Effector memory CD8-positive, alpha-beta T cell (primary cell): Measurements from ENCODE around the gene TMEM150A.

ENCODE experiments used
- ATAC-seq: fragments of 150-1000 bp; cut with Tn5 transposase; replicated peaks from 2 replicates; pipeline ENCODE4 v1.10.0; 2021; ENCODE audit warnings: mild to moderate bottlenecking, moderate library complexity
- DNase-seq, 3 experiments: peaks; one replicate each; pipeline ENCODE4 v3.0.0; 2021
- H3K27ac Mint-ChIP-seq, 2 donors: one replicate each; pipeline ENCODE4 v1.8.0; 2022; ENCODE audit warnings: mild to moderate bottlenecking in 2 of 2, mixed read lengths in 2 of 2, moderate library complexity in 2 of 2
- H3K27me3 Mint-ChIP-seq, 2 donors: one replicate each; pipeline ENCODE4 v1.8.0; 2022; ENCODE audit warnings: mixed read lengths in 2 of 2
- H3K36me3 Mint-ChIP-seq: one replicate; pipeline ENCODE4 v1.8.0; 2022; ENCODE audit warnings: mild to moderate bottlenecking, moderate library complexity, mixed read lengths; ENCODE audit not compliant: insufficient read depth
- H3K4me1 Mint-ChIP-seq, 2 donors: one replicate each; pipeline ENCODE4 v1.8.0; 2022; ENCODE audit warnings: low read depth in 2 of 2, mixed read lengths in 2 of 2
- H3K4me3 Mint-ChIP-seq, 2 donors: one replicate each; pipeline ENCODE4 v1.8.0; 2022; ENCODE audit warnings: mild to moderate bottlenecking in 2 of 2, mixed read lengths in 2 of 2, moderate library complexity in 2 of 2
- H3K9me3 Mint-ChIP-seq, 2 donors: one replicate each; pipeline ENCODE4 v1.8.0; 2022; ENCODE audit warnings: mixed read lengths in 2 of 2
- total RNA-seq, 9 experiments: gene quantifications; one replicate each; lab custom pipeline; 2026; lab: John Stamatoyannopoulos, UW

Gene TMEM150A
- 7.4 to 17.6 (median 12.0) reads per million in 9 experiments for total RNA-seq

- H3K4me1 Mint-ChIP-seq: peaks cover 16 to 31% of the 10 kb centered on the region in 2 donors
- peak within 1 kb of the TSS; percentile 91 to 93 for H3K4me3 Mint-ChIP-seq
- H3K27me3 Mint-ChIP-seq: no peaks in the 10 kb centered on the region
- H3K36me3 Mint-ChIP-seq: peaks cover 14% of the 10 kb centered on the region
- H3K27ac Mint-ChIP-seq: peak within 1 kb of the TSS; percentile 83 to 91
- ATAC-seq (peak; percentile 96), DNase-seq (peak; percentile 78 to 86 (median 83))
- no peaks in the 10 kb centered on the region for H3K9me3 Mint-ChIP-seq
Measured at GRCh38 chr2:85602476-85603234, at the start of gene TMEM150A. TMEM150A (minus strand) TSS chr2:85602698; CDS start chr2:85601948, 750 bp downstream.

- Mint-ChIP-seq H3K27me3 (no peaks in the 10 kb centered on the region), H3K4me3 (no peak overlapping the region), H3K9me3 (no peaks in the 10 kb centered on the region), H3K4me1 (no peaks in the 10 kb centered on the region), H3K27ac (no peak overlapping the region), H3K36me3 (peaks cover 80% of the 10 kb centered on the region)
- ATAC-seq (no peak), DNase-seq (no peak)
Measured at GRCh38 chr2:85652056-85652455, 49.6 kb upstream of the TMEM150A start.

- DNase-seq (no peak), ATAC-seq (no peak)
- H3K27me3 Mint-ChIP-seq: no peaks in the 10 kb centered on the region
- H3K4me1 Mint-ChIP-seq: no peaks in the 10 kb centered on the region
- H3K27ac Mint-ChIP-seq: no peak overlapping the region
- no peak overlapping the region for H3K4me3 Mint-ChIP-seq
- no peaks in the 10 kb centered on the region for H3K9me3 Mint-ChIP-seq
- peaks cover 86% of the 10 kb centered on the region for H3K36me3 Mint-ChIP-seq
Measured at GRCh38 chr2:85651097-85651496, 48.6 kb upstream of the TMEM150A start.

GRCh38 chr2:85650456-85650855 is 48.0 kb upstream of the TMEM150A start:
- Mint-ChIP-seq H3K27me3 (no peaks in the 10 kb centered on the region), H3K36me3 (peaks cover 91% of the 10 kb centered on the region), H3K27ac (no peak overlapping the region), H3K9me3 (no peaks in the 10 kb centered on the region), H3K4me3 (no peak overlapping the region), H3K4me1 (no peaks in the 10 kb centered on the region)
- DNase-seq (no peak), ATAC-seq (no peak)

- H3K36me3 Mint-ChIP-seq: peaks cover 92% of the 10 kb centered on the region
- DNase-seq (no peak), ATAC-seq (no peak)
- no peaks in the 10 kb centered on the region for H3K4me1 Mint-ChIP-seq
- H3K27ac Mint-ChIP-seq: peak overlapping the region in 1 of 2 donors; percentile 27
- H3K27me3 Mint-ChIP-seq: no peaks in the 10 kb centered on the region
- no peak overlapping the region for H3K4me3 Mint-ChIP-seq
- H3K9me3 Mint-ChIP-seq: no peaks in the 10 kb centered on the region
Measured at GRCh38 chr2:85649201-85650190, 47.0 kb upstream of the TMEM150A start.

- no peak for DNase-seq
- Mint-ChIP-seq H3K9me3 (no peaks in the 10 kb centered on the region), H3K4me3 (no peak overlapping the region), H3K4me1 (no peaks in the 10 kb centered on the region), H3K27me3 (no peaks in the 10 kb centered on the region), H3K27ac (no peak overlapping the region), H3K36me3 (peaks cover 93% of the 10 kb centered on the region)
- peak; percentile 21 for ATAC-seq
Measured at GRCh38 chr2:85648619-85649018, 46.1 kb upstream of the TMEM150A start.

GRCh38 chr2:85647823-85648526 is 45.5 kb upstream of the TMEM150A start:
- no peak overlapping the region for H3K27ac Mint-ChIP-seq
- peaks cover 94% of the 10 kb centered on the region for H3K36me3 Mint-ChIP-seq
- no peak for DNase-seq
- H3K4me3 Mint-ChIP-seq: no peak overlapping the region
- H3K27me3 Mint-ChIP-seq: no peaks in the 10 kb centered on the region
- no peak for ATAC-seq
- no peaks in the 10 kb centered on the region for H3K4me1 Mint-ChIP-seq
- no peaks in the 10 kb centered on the region for H3K9me3 Mint-ChIP-seq

GRCh38 chr2:85646166-85646565 is 43.7 kb upstream of the TMEM150A start:
- Mint-ChIP-seq H3K4me3 (no peak overlapping the region), H3K9me3 (no peaks in the 10 kb centered on the region), H3K36me3 (peaks cover 96% of the 10 kb centered on the region), H3K27ac (no peak overlapping the region), H3K4me1 (peaks cover 0 to 3% of the 10 kb centered on the region in 2 donors), H3K27me3 (no peaks in the 10 kb centered on the region)
- DNase-seq (no peak), ATAC-seq (no peak)

GRCh38 chr2:85644909-85645308 is 42.4 kb upstream of the TMEM150A start:
- H3K27ac Mint-ChIP-seq: no peak overlapping the region
- H3K36me3 Mint-ChIP-seq: peaks cover 99% of the 10 kb centered on the region
- ATAC-seq (no peak), DNase-seq (no peak)
- H3K4me3 Mint-ChIP-seq: no peak overlapping the region
- H3K4me1 Mint-ChIP-seq: peaks cover 0 to 5% of the 10 kb centered on the region in 2 donors
- no peaks in the 10 kb centered on the region for H3K9me3 Mint-ChIP-seq
- H3K27me3 Mint-ChIP-seq: no peaks in the 10 kb centered on the region

- no peak for DNase-seq
- Mint-ChIP-seq H3K4me1 (peaks cover 0 to 7% of the 10 kb centered on the region in 2 donors), H3K27ac (peak overlapping the region in 1 of 2 donors; percentile 32), H3K4me3 (no peak overlapping the region), H3K36me3 (peaks cover 99% of the 10 kb centered on the region), H3K27me3 (no peaks in the 10 kb centered on the region), H3K9me3 (no peaks in the 10 kb centered on the region)
- no peak for ATAC-seq
Measured at GRCh38 chr2:85642725-85643124, 40.2 kb upstream of the TMEM150A start.

GRCh38 chr2:85635636-85636035 is 33.1 kb upstream of the TMEM150A start:
- ATAC-seq: no peak
- Mint-ChIP-seq H3K36me3 (peaks cover 91% of the 10 kb centered on the region), H3K27me3 (no peaks in the 10 kb centered on the region), H3K4me1 (peaks cover 12 to 14% of the 10 kb centered on the region in 2 donors), H3K27ac (no peak overlapping the region), H3K9me3 (no peaks in the 10 kb centered on the region), H3K4me3 (no peak overlapping the region)
- DNase-seq: no peak

- DNase-seq: no peak
- Mint-ChIP-seq H3K27me3 (no peaks in the 10 kb centered on the region), H3K4me3 (no peak overlapping the region), H3K27ac (peak overlapping the region; percentile 24 to 50), H3K9me3 (no peaks in the 10 kb centered on the region), H3K4me1 (peaks cover 12 to 14% of the 10 kb centered on the region in 2 donors), H3K36me3 (peaks cover 91% of the 10 kb centered on the region)
- no peak for ATAC-seq
Measured at GRCh38 chr2:85635011-85635410, 32.5 kb upstream of the TMEM150A start.

- Mint-ChIP-seq H3K27ac (no peak overlapping the region), H3K27me3 (no peaks in the 10 kb centered on the region), H3K36me3 (peaks cover 92% of the 10 kb centered on the region), H3K4me3 (no peak overlapping the region), H3K9me3 (no peaks in the 10 kb centered on the region), H3K4me1 (peaks cover 10 to 12% of the 10 kb centered on the region in 2 donors)
- ATAC-seq (no peak), DNase-seq (no peak)
Measured at GRCh38 chr2:85631316-85631715, 28.8 kb upstream of the TMEM150A start.
